NCI-H1694 (cell line): Measurements from ENCODE around the gene SLC10A4.
"Not testable (repeated sequence)": the region's sequence is repeated elsewhere in the genome, so short reads cannot be mapped to it uniquely, and the experiment has no call there.

Experiments used
- DNase-seq: peaks from one replicate; lab custom pipeline; 2025; lab: John Stamatoyannopoulos, UW

SLC10A4 gene

DNA sequence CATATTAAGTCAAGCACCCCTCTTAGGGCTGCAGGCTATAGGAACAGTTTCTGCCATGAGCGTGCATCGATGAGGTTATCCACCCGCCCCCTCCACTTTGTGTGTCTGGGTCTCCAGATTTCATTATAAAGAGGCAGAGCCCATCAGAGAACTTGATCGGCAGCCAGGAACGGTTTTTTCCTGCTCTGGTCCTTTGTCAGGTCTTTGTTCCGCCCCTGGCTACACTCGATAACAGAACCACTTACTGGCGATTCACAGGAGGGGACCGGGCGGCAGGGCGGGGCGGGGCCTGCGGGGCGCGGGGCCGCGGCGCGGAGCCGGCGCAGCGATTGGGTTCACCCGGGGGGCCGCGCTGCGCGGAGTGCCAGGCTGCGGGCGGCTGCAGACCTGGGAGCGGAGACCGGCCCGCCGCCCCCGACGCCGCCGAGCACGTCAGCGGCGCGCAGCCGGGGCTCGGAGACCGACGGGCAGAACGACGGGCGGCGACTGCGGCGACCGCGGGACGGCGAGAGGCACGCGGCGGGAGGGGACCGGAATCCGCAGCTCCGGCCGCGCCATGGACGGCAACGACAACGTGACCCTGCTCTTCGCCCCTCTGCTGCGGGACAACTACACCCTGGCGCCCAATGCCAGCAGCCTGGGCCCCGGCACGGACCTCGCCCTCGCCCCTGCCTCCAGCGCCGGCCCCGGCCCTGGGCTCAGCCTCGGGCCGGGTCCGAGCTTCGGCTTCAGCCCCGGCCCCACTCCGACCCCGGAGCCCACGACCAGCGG is at the start of gene SLC10A4:
Gene SLC10A4, plus strand, starts transcription at position 338 of the 771 bp plus-strand sequence. Its CDS starts 219 bp downstream, at position 557.
- DNase-seq = no peak

DNA sequence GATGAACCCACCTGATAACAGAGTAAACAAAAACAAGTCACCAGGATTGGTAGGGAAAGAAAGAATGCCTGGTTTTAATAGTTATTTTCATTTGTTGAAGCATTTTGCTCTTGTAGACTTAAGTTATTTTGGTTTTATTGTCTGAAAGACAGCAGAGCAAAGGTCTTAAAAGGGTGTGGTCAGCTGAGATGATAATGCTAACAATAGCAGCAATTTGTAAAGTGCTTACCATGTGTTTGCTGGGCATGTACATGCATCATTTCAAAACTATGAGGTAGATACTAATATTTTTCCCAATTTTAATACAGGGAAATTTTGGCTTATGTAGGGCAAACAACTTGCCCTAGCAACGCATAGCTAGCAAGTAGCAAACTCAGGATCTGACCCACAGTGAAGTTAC is 46.8 kb upstream of the SLC10A4 start:
- DNase-seq = no peak

DNA sequence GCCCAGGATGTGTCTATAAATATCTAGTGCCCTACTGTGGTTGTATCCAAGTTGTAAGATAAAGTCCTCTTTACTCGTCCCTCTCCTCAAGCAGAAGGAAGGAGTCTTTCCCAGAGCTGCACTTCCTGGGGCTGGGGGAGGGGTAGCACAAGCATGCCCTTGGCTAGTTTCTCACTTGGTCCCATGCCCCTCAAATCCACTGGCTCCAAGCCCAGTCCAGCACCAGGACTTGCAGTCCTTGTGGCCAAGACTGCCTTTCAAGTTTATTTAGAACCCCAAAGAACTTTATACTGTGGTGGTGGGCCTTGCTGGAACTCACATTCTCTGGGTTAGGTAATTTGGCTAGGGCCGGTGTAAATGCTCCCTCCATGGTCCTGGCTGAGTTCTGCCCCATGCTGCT is 43.2 kb upstream of the SLC10A4 start:
- no peak for DNase-seq

DNA sequence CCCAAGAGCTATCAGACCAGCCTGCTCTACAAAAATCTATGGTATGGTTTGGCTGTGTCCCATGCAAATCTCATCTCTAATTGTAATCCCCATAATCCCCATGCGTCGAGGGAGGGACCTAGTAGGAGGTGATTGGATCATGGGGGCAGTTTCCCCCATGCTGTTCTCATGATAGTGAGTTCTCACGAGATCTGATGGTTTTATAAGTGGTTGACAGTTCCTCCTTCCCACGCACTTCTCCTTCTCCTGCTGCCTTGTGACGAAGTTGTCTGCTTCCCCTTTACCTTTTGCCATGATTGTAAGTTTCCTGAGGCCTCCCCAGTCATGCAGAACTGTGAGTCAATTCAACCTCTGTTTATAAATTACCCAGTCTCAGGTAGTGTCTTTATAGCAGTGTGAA is 42.2 kb upstream of the SLC10A4 start:
- DNase-seq = not testable (repeated sequence)

DNA sequence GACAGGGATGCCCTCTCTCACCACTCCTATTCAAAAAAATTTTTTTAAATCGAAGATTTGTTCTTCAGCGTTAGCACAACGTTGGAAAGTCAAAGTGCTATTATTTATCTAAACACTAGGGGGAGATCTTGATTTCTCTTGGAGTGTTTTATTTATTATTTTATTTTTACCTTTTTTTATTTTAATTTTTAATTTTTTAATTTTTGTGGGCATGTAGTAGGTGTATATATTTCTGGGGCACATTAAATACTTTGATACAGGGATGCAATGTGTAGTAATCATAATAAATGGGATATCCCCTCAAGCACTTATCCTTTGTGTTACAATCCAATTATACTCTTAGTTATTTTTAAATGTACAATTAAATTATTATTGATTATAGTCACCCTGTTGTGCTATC is 37.4 kb upstream of the SLC10A4 start:
- DNase-seq = no peak

DNA sequence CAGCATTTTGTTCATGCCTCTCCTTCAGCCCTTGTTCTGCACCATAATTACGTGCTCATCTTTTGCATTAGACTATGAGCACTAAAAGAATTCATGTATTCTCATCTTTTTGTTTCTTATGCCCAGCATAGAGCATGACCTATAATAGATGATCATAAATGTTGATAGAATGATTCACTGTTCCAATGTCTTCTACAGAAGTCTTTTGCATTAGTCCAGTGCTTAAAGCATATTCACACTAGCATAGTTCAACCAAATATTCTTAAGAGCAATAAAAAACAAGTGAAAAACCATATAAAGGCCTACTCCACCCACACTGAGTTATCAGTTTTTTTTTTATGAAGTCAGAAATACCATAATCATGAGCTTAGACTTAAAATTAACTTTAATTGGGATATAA is 36.5 kb upstream of the SLC10A4 start:
- no peak for DNase-seq

GRCh38 chr4:48449151-48449550 is 34.0 kb upstream of the SLC10A4 start:
- no peak for DNase-seq

GRCh38 chr4:48450740-48451139 is 32.4 kb upstream of the SLC10A4 start:
- DNase-seq = no peak

GRCh38 chr4:48451656-48452055 is 31.5 kb upstream of the SLC10A4 start:
- not testable (repeated sequence) for DNase-seq

- no peak for DNase-seq
These were observed 28.6 kb upstream of the SLC10A4 start for GRCh38 chr4:48454591-48454990.

GRCh38 chr4:48461000-48461399 is 22.1 kb upstream of the SLC10A4 start:
- DNase-seq = no peak

GRCh38 chr4:48462363-48462762 is 20.8 kb upstream of the SLC10A4 start:
- no peak for DNase-seq

- DNase-seq = no peak
These were observed 15.7 kb upstream of the SLC10A4 start for GRCh38 chr4:48467442-48467841.

DNA sequence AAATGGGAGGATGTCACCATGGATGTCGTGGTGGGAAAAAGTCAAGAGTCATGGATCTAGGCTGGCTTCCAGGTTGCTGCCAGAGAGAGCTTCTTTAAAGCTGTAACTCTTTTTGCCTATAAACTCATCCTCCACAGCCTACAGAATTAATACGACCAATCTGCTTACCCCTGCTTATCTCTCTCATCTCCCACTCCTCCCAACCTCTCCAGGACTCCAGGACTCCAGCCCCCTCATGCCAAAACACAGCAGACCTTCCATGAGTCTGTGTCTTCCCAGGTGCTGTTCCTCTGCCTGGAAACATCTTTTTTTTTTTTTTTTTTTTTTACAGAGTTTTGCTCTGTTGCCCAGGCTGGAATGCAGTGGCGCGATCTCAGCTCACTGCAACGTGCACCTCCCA is 15.3 kb upstream of the SLC10A4 start:
- DNase-seq = no peak

DNA sequence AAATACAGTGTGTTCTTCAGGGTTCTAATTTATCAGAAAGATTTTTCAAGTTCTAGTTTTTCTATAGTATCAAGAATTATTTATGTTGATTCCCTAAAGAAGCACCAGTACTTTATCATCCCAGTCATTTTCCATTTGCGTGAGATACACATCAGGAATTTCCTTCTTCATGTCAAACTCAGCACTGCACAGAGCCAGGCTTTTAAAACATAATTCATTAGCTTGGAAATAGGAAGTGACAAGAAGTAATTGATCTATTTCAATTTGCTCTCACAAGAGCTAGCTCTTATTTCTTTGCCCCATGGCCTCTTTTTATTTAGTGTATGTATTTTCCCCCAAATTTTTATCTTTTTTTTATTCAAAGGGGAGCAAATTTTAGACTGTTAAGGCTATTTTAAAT is 13.0 kb upstream of the SLC10A4 start:
- no peak for DNase-seq

DNA sequence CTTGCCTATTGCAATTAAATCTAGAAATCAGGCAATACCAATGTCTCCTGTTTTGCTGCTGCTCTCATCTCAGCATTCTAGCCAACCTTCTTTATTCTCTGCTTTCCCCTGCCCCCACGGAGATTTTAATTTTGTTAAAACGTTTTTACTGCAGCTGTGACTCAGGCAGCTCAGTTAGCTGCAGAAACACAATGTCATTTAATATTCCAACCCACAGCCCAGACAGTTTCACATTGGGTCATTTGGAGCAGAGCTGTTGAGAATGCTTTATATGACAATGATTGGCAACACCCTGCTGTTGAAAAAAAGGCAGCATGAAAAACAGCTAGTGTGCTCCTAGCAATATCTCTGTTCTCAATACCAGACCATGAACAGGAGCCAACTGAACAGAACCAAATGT is 12.6 kb upstream of the SLC10A4 start:
- no peak for DNase-seq

DNA sequence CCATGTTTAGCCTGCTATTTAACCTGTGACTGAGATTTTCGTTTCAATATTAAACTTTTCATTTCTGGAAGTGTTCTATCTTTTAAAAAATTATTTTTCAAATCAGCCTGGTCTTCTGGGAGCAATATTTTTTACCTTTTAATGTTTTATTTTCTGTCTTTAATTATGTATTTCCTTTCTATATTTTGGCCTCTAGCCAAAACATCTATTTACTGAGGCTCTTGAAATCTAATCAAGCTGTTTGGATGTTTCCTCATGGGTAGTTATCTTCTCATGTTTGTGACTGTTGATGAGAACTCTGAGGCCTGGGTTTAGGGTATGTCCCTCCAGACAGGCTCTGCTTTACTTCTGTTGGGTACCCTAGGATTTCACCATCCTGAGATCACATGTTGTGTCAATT is 10.3 kb upstream of the SLC10A4 start:
- no peak for DNase-seq

- no peak for DNase-seq
These were observed 7.4 kb upstream of the SLC10A4 start for GRCh38 chr4:48475770-48476169.

GRCh38 chr4:48478273-48478672 is 4.9 kb upstream of the SLC10A4 start:
- no peak for DNase-seq

- no peak for DNase-seq
These were observed 1.6 kb upstream of the SLC10A4 start for GRCh38 chr4:48481581-48481980.

DNA sequence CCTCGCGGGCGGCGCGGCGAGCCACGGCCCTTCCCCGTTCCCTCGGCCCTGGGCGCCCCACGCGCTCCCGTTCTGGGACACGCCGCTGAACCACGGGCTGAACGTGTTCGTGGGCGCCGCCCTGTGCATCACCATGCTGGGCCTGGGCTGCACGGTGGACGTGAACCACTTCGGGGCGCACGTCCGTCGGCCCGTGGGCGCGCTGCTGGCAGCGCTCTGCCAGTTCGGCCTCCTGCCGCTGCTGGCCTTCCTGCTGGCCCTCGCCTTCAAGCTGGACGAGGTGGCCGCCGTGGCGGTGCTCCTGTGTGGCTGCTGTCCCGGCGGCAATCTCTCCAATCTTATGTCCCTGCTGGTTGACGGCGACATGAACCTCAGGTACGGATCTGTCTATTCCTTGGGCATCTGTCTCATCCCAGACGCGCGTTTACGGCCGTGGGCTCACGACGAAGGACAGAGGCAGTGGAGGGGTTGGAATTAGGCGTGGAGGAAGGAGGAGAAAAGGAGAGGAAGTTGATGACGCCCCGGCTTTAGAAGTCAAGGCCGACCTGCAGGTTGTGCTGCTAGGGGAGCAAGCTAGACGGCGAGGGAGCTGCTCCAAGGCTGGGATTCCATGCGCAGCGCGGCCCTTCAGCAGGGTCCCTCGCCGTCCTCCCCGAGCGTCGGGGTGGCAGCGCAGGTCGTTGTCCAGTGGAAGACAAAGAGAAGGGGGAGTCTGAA is 792 bp downstream of the SLC10A4 start:
- no peak for DNase-seq

DNA sequence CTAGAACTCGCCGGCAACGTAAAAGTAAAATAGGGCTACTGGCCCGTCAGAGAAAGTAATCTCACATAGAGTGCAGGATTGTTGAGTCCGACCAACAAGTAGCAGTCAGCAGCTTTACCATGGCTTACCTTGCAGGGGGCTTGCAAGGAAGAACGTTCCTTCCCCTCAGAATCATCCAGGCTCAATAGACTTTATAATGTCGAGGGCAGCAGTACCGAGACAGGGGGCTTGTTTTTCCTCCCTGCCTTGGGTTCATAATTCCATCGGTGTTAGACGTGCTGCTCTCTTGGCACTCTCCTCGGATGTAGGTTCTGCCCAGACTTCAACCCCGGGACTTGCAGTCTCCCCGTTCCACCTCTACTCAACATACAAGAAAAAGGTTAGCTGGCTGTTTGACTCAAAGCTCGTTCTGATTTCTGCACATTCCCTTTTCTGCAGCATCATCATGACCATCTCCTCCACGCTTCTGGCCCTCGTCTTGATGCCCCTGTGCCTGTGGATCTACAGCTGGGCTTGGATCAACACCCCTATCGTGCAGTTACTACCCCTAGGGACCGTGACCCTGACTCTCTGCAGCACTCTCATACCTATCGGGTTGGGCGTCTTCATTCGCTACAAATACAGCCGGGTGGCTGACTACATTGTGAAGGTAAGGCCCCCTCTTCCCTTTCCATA is 1.5 kb downstream of the SLC10A4 start:
- DNase-seq = no peak

- no peak for DNase-seq
These were observed 6.5 kb downstream of the SLC10A4 start for GRCh38 chr4:48489683-48490011.
